GM23338 (cell line): ENCODE data around the gene MYO3B.

Experiments used
- CREB1 ChIP-seq: fragments of 250-450 bp; sonication (Bioruptor Pico); IDR thresholded peaks from 2 replicates; pipeline ENCODE4 v1.5.0; 2020; ENCODE audit warnings: low read depth, mild to moderate bottlenecking, moderate library complexity
- EZH2 ChIP-seq: fragments of 200-600 bp; sonication (generic); IDR thresholded peaks from one replicate; pipeline ENCODE4 v1.8.0; 2017; ENCODE audit warnings: antibody characterized with exemption, mild to moderate bottlenecking, low read depth; ENCODE audit not compliant: unreplicated experiment
- EZH2phosphoT487 ChIP-seq: fragments of 200-600 bp; sonication (generic); IDR thresholded peaks from one replicate; pipeline ENCODE4 v1.8.1; 2018; ENCODE audit warnings: antibody characterized with exemption; ENCODE audit not compliant: unreplicated experiment
- JUNB ChIP-seq: IDR thresholded peaks from one replicate; pipeline ENCODE4 v1.6.1; 2016; ENCODE audit warnings: antibody characterized with exemption; ENCODE audit not compliant: unreplicated experiment
- NANOG ChIP-seq: IDR thresholded peaks from 2 replicates; pipeline ENCODE4 v1.6.1; 2016; ENCODE audit warnings: antibody characterized with exemption, borderline replicate concordance
- POLR2AphosphoS5 ChIP-seq: IDR thresholded peaks from 2 replicates; pipeline ENCODE4 v1.6.1; 2016; ENCODE audit warnings: antibody characterized with exemption, low read depth
- ZNF331 ChIP-seq: fragments of 250-450 bp; sonication (Bioruptor Pico); IDR thresholded peaks from 2 replicates; pipeline ENCODE4 v1.5.0; 2020; ENCODE audit warnings: low read depth, mild to moderate bottlenecking, moderate library complexity
- TF ChIP-seq, protein P1 (sequence below), 2 experiments: fragments of 200-600 bp in 1 of 2; sonication (generic) in 1 of 2; conservative IDR thresholded peaks; 2 replicates each; pipeline versions ENCODE4 v1.5.1 to v1.6.1; 2016 to 2017; ENCODE audit warnings: antibody characterized with exemption in 2 of 2, low read depth in 2 of 2, mild to moderate bottlenecking in 2 of 2, moderate library complexity in 1 of 2
- TF ChIP-seq, protein P2 (sequence below): IDR thresholded peaks from one replicate; pipeline ENCODE4 v1.6.1; 2018; ENCODE audit warnings: antibody characterized with exemption; ENCODE audit not compliant: unreplicated experiment
- TF ChIP-seq, protein P3 (sequence below): IDR thresholded peaks from 2 replicates; pipeline ENCODE4 v1.6.1; 2016; ENCODE audit warnings: antibody characterized with exemption

DNA sequence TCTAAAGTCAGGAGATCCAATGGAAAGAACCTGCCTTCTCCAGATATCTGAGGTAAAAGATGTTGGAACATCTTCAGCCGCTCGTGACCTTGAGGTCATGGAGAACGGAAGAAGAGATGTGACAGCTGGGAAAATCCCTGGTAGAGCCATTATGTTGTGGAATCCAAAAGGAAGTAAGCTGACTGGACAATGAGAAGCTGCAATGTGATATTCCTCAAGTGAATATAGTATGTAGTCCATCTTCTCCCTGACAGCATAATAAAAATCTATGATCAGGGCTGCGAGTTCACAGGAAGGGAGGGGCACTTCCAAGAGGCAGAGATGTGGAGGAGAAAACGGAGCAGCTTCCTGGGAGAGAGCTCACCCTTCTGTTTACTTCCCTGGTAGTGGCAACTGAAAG, 336.2 kb downstream of the MYO3B start:
- TF ChIP-seq, protein P1, sequence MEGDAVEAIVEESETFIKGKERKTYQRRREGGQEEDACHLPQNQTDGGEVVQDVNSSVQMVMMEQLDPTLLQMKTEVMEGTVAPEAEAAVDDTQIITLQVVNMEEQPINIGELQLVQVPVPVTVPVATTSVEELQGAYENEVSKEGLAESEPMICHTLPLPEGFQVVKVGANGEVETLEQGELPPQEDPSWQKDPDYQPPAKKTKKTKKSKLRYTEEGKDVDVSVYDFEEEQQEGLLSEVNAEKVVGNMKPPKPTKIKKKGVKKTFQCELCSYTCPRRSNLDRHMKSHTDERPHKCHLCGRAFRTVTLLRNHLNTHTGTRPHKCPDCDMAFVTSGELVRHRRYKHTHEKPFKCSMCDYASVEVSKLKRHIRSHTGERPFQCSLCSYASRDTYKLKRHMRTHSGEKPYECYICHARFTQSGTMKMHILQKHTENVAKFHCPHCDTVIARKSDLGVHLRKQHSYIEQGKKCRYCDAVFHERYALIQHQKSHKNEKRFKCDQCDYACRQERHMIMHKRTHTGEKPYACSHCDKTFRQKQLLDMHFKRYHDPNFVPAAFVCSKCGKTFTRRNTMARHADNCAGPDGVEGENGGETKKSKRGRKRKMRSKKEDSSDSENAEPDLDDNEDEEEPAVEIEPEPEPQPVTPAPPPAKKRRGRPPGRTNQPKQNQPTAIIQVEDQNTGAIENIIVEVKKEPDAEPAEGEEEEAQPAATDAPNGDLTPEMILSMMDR (conservative IDR thresholded peaks at IDR 0.05; ENCODE audit: low read depth in 2 of 2), result no peak
- no peak for TF ChIP-seq EZH2phosphoT487
- no peak for TF ChIP-seq JUNB
- no peak for TF ChIP-seq POLR2AphosphoS5
- TF ChIP-seq CREB1 (CRISPR knock-in tag), result no peak
- TF ChIP-seq, protein P2, sequence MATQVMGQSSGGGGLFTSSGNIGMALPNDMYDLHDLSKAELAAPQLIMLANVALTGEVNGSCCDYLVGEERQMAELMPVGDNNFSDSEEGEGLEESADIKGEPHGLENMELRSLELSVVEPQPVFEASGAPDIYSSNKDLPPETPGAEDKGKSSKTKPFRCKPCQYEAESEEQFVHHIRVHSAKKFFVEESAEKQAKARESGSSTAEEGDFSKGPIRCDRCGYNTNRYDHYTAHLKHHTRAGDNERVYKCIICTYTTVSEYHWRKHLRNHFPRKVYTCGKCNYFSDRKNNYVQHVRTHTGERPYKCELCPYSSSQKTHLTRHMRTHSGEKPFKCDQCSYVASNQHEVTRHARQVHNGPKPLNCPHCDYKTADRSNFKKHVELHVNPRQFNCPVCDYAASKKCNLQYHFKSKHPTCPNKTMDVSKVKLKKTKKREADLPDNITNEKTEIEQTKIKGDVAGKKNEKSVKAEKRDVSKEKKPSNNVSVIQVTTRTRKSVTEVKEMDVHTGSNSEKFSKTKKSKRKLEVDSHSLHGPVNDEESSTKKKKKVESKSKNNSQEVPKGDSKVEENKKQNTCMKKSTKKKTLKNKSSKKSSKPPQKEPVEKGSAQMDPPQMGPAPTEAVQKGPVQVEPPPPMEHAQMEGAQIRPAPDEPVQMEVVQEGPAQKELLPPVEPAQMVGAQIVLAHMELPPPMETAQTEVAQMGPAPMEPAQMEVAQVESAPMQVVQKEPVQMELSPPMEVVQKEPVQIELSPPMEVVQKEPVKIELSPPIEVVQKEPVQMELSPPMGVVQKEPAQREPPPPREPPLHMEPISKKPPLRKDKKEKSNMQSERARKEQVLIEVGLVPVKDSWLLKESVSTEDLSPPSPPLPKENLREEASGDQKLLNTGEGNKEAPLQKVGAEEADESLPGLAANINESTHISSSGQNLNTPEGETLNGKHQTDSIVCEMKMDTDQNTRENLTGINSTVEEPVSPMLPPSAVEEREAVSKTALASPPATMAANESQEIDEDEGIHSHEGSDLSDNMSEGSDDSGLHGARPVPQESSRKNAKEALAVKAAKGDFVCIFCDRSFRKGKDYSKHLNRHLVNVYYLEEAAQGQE, result no peak
- no peak for TF ChIP-seq NANOG
- TF ChIP-seq EZH2, result no peak
- TF ChIP-seq, protein P3, sequence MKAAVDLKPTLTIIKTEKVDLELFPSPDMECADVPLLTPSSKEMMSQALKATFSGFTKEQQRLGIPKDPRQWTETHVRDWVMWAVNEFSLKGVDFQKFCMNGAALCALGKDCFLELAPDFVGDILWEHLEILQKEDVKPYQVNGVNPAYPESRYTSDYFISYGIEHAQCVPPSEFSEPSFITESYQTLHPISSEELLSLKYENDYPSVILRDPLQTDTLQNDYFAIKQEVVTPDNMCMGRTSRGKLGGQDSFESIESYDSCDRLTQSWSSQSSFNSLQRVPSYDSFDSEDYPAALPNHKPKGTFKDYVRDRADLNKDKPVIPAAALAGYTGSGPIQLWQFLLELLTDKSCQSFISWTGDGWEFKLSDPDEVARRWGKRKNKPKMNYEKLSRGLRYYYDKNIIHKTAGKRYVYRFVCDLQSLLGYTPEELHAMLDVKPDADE, result no peak
- no peak for TF ChIP-seq ZNF331 (CRISPR knock-in tag)
